ENCODE results near the gene RBMS3. TPM values are rescaled to one million over a fixed set of nuclear protein-coding genes. Genes with fewer than 3 reads are reported as not detected.

Gene RBMS3
- total RNA-seq, 1 donor from 2014 or later, result 58.5 TPM

DNA sequence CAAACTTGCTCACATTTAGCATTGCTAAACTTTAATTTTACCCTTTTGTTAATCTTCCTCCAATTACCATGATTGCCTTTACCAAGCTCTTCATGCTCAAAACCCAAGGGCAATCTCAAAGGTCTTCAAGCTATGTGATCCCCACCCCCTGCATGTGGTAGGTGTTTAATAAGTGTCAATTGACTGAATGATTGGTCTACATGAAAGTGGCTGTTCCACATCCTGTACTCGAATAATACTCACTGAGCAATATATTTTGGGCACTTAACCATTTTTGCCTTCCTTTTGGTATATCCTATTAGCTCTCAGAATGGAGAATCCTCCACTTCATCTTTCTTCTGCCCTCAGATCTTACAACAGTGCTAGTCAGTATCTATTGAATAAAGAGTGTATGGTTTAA is 17.1 kb downstream of the RBMS3 start:
- no peaks in the 10 kb centered on the region for H3K27me3 ChIP-seq (ENCODE audit: low read depth)
- no peaks in the 10 kb centered on the region for H3K9me3 ChIP-seq
- DNase-seq (no peak), ATAC-seq (no peak)
- H3K4me3 ChIP-seq, result no peak overlapping the region
- H3K4me1 ChIP-seq, result no peaks in the 10 kb centered on the region
- H3K27ac ChIP-seq, result no peak overlapping the region
- H3K36me3 ChIP-seq, result no peaks in the 10 kb centered on the region
- intact Hi-C loops (cut with DNase I), result no loop called here
- no peak for TF ChIP-seq CTCF (IDR thresholded peaks at IDR 0.05)

DNA sequence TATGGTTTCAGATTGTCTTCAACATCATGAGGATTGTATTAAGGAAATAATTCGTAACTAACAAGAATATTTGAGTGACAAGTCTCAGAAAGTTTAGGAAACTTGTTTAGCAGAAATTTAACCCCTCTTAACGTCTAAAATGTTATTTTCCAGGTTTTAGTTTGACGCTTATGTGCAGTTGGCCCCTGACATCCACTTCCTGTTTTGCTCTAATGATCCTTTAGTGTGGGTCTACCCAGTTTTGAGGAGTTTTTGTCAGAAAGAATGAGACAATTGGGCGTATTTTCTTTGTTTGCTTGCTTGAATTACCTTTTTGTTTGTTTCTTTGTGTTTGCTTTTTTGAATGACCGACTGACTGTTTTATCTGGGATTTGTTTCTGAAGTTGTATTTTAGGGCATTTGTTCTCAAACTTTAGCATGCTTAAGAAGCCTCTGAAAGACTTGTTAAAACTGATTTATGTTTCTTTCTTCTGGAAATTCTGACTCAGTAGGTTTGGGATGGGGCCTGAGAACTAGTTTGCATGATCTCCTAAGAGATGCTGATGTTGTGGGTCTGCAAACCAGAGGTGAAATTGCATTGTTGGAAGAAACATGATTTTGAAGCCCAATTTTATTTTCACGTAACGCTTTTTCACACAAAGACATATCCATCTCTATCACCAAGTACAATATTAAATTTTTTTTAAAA is 20.6 kb downstream of the RBMS3 start:
- H3K36me3 ChIP-seq, result no peaks in the 10 kb centered on the region
- H3K4me3 ChIP-seq, result no peak overlapping the region
- H3K9me3 ChIP-seq, result no peaks in the 10 kb centered on the region
- H3K27me3 ChIP-seq (ENCODE audit: low read depth), result no peaks in the 10 kb centered on the region
- intact Hi-C loops (cut with DNase I), result no loop called here
- TF ChIP-seq CTCF (IDR thresholded peaks at IDR 0.05), result no peak
- no peaks in the 10 kb centered on the region for H3K4me1 ChIP-seq
- H3K27ac ChIP-seq, result no peak overlapping the region
- no peak for ATAC-seq
- DNase-seq, result no peak

GRCh38 chr3:29302619-29303018 is 21.7 kb downstream of the RBMS3 start:
- no peaks in the 10 kb centered on the region for H3K36me3 ChIP-seq
- DNase-seq, result no peak
- intact Hi-C loops (cut with DNase I), result no loop called here
- no peak overlapping the region for H3K27ac ChIP-seq
- H3K4me1 ChIP-seq, result no peaks in the 10 kb centered on the region
- no peak for TF ChIP-seq CTCF (IDR thresholded peaks at IDR 0.05)
- no peaks in the 10 kb centered on the region for H3K9me3 ChIP-seq
- H3K4me3 ChIP-seq, result no peak overlapping the region
- no peak for ATAC-seq
- H3K27me3 ChIP-seq (ENCODE audit: low read depth), result no peaks in the 10 kb centered on the region

- H3K4me1 ChIP-seq, result peaks cover 9% of the 10 kb centered on the region
- no peak overlapping the region for H3K4me3 ChIP-seq
- intact Hi-C loops (cut with DNase I), result no loop called here
- H3K9me3 ChIP-seq, result no peaks in the 10 kb centered on the region
- H3K27me3 ChIP-seq (ENCODE audit: low read depth), result no peaks in the 10 kb centered on the region
- no peak for ATAC-seq
- DNase-seq, result no peak
- TF ChIP-seq CTCF (IDR thresholded peaks at IDR 0.05), result no peak
- H3K36me3 ChIP-seq, result no peaks in the 10 kb centered on the region
- no peak overlapping the region for H3K27ac ChIP-seq
Observed at GRCh38 chr3:29307295-29307694, 26.4 kb downstream of the RBMS3 start.

DNA sequence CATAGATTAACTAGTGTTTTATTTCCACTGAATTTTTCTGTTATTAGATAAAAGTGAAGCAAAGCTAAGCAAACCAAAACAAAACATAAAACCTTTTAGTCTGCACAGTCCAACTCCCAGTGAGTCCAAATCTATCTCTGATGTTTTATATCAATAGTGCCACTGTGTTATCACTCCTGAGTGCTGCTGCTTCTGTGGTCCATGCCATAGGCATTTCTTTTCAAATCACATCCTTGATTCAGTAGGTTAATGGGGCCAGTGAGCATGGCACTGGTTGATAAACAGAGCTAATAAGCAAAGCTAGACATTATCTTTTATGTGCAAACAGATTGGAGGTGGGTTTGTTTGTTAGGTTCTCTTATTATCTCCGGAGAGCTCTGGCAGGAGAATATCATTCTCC is 30.0 kb downstream of the RBMS3 start:
- Histone ChIP-seq H3K9me3 (no peaks in the 10 kb centered on the region), H3K27ac (no peak overlapping the region), H3K36me3 (no peaks in the 10 kb centered on the region), H3K4me1 (peaks cover 27% of the 10 kb centered on the region), H3K4me3 (no peak overlapping the region), H3K27me3 (ENCODE audit: low read depth) (no peaks in the 10 kb centered on the region)
- intact Hi-C loops (cut with DNase I), result no loop called here
- DNase-seq (no peak), ATAC-seq (no peak)
- no peak for TF ChIP-seq CTCF (IDR thresholded peaks at IDR 0.05)

Data from lower lobe of right lung (tissue), 2 donors.